ENCODE results near the gene PEF1.
"Not testable (repeated sequence)": the region's sequence is repeated elsewhere in the genome, so short reads cannot be mapped to it uniquely, and the experiment has no call there.

The PEF1 gene

GRCh38 chr1:31609514-31610118 lies 35.1 kb downstream of the PEF1 start:
- no peak for DNase-seq (ENCODE audit: low spot score)

- DNase-seq (ENCODE audit: low spot score), result no peak
Measured at GRCh38 chr1:31607360-31607759, 37.3 kb downstream of the PEF1 start.

GRCh38 chr1:31605908-31606427 lies 38.7 kb downstream of the PEF1 start:
- peak; percentile 4 for DNase-seq (ENCODE audit: low spot score)

- DNase-seq (ENCODE audit: low spot score), result no peak
Measured at GRCh38 chr1:31602081-31602480, 42.6 kb downstream of the PEF1 start.

GRCh38 chr1:31600641-31601040 lies 44.0 kb downstream of the PEF1 start:
- no peak for DNase-seq (ENCODE audit: low spot score)

GRCh38 chr1:31598980-31599379 lies 45.7 kb downstream of the PEF1 start:
- no peak for DNase-seq (ENCODE audit: low spot score)

GRCh38 chr1:31596737-31597097 lies 48.0 kb downstream of the PEF1 start:
- DNase-seq (ENCODE audit: low spot score), result no peak

GRCh38 chr1:31595836-31596736 lies 48.6 kb downstream of the PEF1 start:
- DNase-seq (ENCODE audit: low spot score), result no peak

- peak; percentile 57 for DNase-seq (ENCODE audit: low spot score)
Measured at GRCh38 chr1:31593770-31594632, 50.7 kb downstream of the PEF1 start.

GRCh38 chr1:31593136-31593665 lies 51.5 kb downstream of the PEF1 start:
- no peak for DNase-seq (ENCODE audit: low spot score)

- no peak for DNase-seq (ENCODE audit: low spot score)
Measured at GRCh38 chr1:31592132-31592531, 52.5 kb downstream of the PEF1 start.

GRCh38 chr1:31591425-31592093 lies 53.1 kb downstream of the PEF1 start:
- DNase-seq (ENCODE audit: low spot score), result no peak

- DNase-seq (ENCODE audit: low spot score), result no peak
Measured at GRCh38 chr1:31588751-31589515, 55.7 kb downstream of the PEF1 start.

GRCh38 chr1:31587720-31588423 lies 56.8 kb downstream of the PEF1 start:
- peak; percentile 31 for DNase-seq (ENCODE audit: low spot score)

- not testable (repeated sequence) for DNase-seq (ENCODE audit: low spot score)
Measured at GRCh38 chr1:31587328-31587699, 57.4 kb downstream of the PEF1 start.

GRCh38 chr1:31586376-31587327 lies 58.0 kb downstream of the PEF1 start:
- DNase-seq (ENCODE audit: low spot score), result no peak

- no peak for DNase-seq (ENCODE audit: low spot score)
Measured at GRCh38 chr1:31585736-31586365, 58.8 kb downstream of the PEF1 start.
